Measurements from ENCODE around the gene CRMP1. TPM values are rescaled to one million over a fixed set of nuclear protein-coding genes. Genes with fewer than 3 reads are reported as not detected.

CRMP1 gene
- 1 to 10 TPM in 1 of 4 donors, under 1 TPM in 2, not detected in 1; 0.28 to 1.9 (median 0.44) TPM for total RNA-seq

GRCh38 chr4:5893004-5893580 is at the start of gene CRMP1:
Gene CRMP1 (minus strand): TSS chr4:5893086. CDS start chr4:5892969, 117 bp downstream.
- no peak for TF ChIP-seq CTCF (IDR thresholded peaks at IDR 0.05)
- ATAC-seq (ENCODE audit: low FRiP score) (no peak), DNase-seq (ENCODE audit: low spot score) (no peak)

GRCh38 chr4:5941601-5942000 is 48.7 kb upstream of the CRMP1 start:
- no peak for TF ChIP-seq CTCF (IDR thresholded peaks at IDR 0.05)
- ATAC-seq (ENCODE audit: low FRiP score) (no peak), DNase-seq (ENCODE audit: low spot score) (no peak)

GRCh38 chr4:5940470-5941203 is 47.8 kb upstream of the CRMP1 start:
- ATAC-seq (ENCODE audit: low FRiP score) (no peak), DNase-seq (ENCODE audit: low spot score) (no peak)
- no peak for TF ChIP-seq CTCF (IDR thresholded peaks at IDR 0.05)

GRCh38 chr4:5933996-5934831 is 41.3 kb upstream of the CRMP1 start:
- ATAC-seq (ENCODE audit: low FRiP score) = no peak
- no peak for TF ChIP-seq CTCF (IDR thresholded peaks at IDR 0.05)
- no peak for DNase-seq (ENCODE audit: low spot score)

GRCh38 chr4:5933116-5933515 is 40.2 kb upstream of the CRMP1 start:
- DNase-seq (ENCODE audit: low spot score) (no peak), ATAC-seq (ENCODE audit: low FRiP score) (no peak)
- TF ChIP-seq CTCF (IDR thresholded peaks at IDR 0.05) = no peak

DNA sequence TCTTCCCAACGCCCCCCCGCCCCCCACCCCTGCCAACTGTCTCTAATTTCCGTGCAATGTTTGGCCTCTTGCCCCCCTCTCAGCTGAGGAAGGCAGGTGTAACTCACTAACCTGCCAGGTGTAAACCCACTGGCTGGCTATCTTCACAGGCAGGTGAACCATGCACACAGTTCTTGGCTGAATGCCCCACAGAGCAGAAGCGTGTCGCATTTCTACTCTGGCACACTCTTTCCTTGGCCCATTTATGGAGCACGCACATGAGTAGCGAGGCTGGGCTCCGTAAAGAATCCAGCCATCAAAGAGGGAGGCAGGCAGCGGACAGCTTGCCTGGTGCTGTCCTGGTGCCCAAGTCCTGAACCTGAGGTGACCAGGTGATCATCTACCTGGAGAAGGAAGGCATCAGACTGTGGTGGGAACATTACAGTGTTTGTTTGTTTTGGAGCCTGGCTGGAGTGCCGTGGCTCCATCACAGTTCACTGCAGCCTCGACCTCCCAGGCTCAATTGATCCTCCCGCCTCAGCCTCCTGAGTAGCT is 39.2 kb upstream of the CRMP1 start:
- ATAC-seq (ENCODE audit: low FRiP score) = no peak
- no peak for TF ChIP-seq CTCF (IDR thresholded peaks at IDR 0.05)
- DNase-seq (ENCODE audit: low spot score) = no peak

Data from omental fat pad (tissue), 4 donors.